ENCODE results near the gene SMPD4.
"Not testable (repeated sequence)": the region's sequence is repeated elsewhere in the genome, so short reads cannot be mapped to it uniquely, and the experiment has no call there.

Gene SMPD4

GRCh38 chr2:130186391-130186790, 5.0 kb upstream of the SMPD4 start:
- no peak for DNase-seq (ENCODE audit: low read depth in 2 of 2)

GRCh38 chr2:130185896-130186295, 4.5 kb upstream of the SMPD4 start:
- DNase-seq (ENCODE audit: low read depth in 2 of 2) = no peak

GRCh38 chr2:130185436-130185835, 4.0 kb upstream of the SMPD4 start:
- no peak for DNase-seq (ENCODE audit: low read depth in 2 of 2)

- no peak for DNase-seq (ENCODE audit: low read depth in 2 of 2)
Measured at GRCh38 chr2:130183512-130184373, 2.3 kb upstream of the SMPD4 start.

- not testable (repeated sequence) for DNase-seq (ENCODE audit: low read depth in 2 of 2)
Measured at GRCh38 chr2:130182826-130183511, 1.6 kb upstream of the SMPD4 start.

GRCh38 chr2:130181880-130182682, 679 bp upstream of the SMPD4 start, which contains the start of gene MZT2B:
TSS of gene MZT2B (plus strand) at chr2:130182262. CDS start at chr2:130182283, 21 bp downstream.
- peak; percentile 82 to 84 for DNase-seq (ENCODE audit: low read depth in 2 of 2)

GRCh38 chr2:130180404-130181324, 738 bp downstream of the SMPD4 start:
- DNase-seq (ENCODE audit: low read depth in 2 of 2) = not testable (repeated sequence)

- not testable (repeated sequence) for DNase-seq (ENCODE audit: low read depth in 2 of 2)
Measured at GRCh38 chr2:130174866-130175265, 6.5 kb downstream of the SMPD4 start.

GRCh38 chr2:130169896-130170295, 11.5 kb downstream of the SMPD4 start:
- DNase-seq (ENCODE audit: low read depth in 2 of 2) = no peak

- DNase-seq (ENCODE audit: low read depth in 2 of 2) = not testable (repeated sequence)
Measured at GRCh38 chr2:130169163-130169562, 12.2 kb downstream of the SMPD4 start.

GRCh38 chr2:130166611-130167010, 14.8 kb downstream of the SMPD4 start:
- DNase-seq (ENCODE audit: low read depth in 2 of 2) = not testable (repeated sequence)

GRCh38 chr2:130165293-130166016, 15.9 kb downstream of the SMPD4 start:
- DNase-seq (ENCODE audit: low read depth in 2 of 2) = no peak

- no peak for DNase-seq (ENCODE audit: low read depth in 2 of 2)
Measured at GRCh38 chr2:130162968-130163367, 18.4 kb downstream of the SMPD4 start.

GRCh38 chr2:130162486-130162885, 18.9 kb downstream of the SMPD4 start:
- not testable (repeated sequence) for DNase-seq (ENCODE audit: low read depth in 2 of 2)

- not testable (repeated sequence) for DNase-seq (ENCODE audit: low read depth in 2 of 2)
Measured at GRCh38 chr2:130160838-130161705, 20.3 kb downstream of the SMPD4 start.

- no peak for DNase-seq (ENCODE audit: low read depth in 2 of 2)
Measured at GRCh38 chr2:130160131-130160530, 21.3 kb downstream of the SMPD4 start.

- DNase-seq (ENCODE audit: low read depth in 2 of 2) = not testable (repeated sequence)
Measured at GRCh38 chr2:130159376-130159775, 22.0 kb downstream of the SMPD4 start.

GRCh38 chr2:130158631-130159030, 22.8 kb downstream of the SMPD4 start:
- DNase-seq (ENCODE audit: low read depth in 2 of 2) = no peak

GRCh38 chr2:130157825-130158514, 23.4 kb downstream of the SMPD4 start:
- DNase-seq (ENCODE audit: low read depth in 2 of 2) = not testable (repeated sequence)
